ENCODE data around the gene MGAT4C.
"Not testable (repeated sequence)": the region's sequence is repeated elsewhere in the genome, so short reads cannot be mapped to it uniquely, and the experiment has no call there.

Gene MGAT4C

GRCh38 chr12:86122846-86123468, 133.2 kb downstream of the MGAT4C start:
- no peak for TF ChIP-seq CTCF (IDR thresholded peaks at IDR 0.05; ENCODE audit: borderline replicate concordance, insufficient read depth, low read depth, low read length)
- no peak overlapping the region for H3K4me3 ChIP-seq (ENCODE audit: low read depth, low read length)

- no peak for TF ChIP-seq CTCF (IDR thresholded peaks at IDR 0.05; ENCODE audit: borderline replicate concordance, insufficient read depth, low read depth, low read length)
These were observed 138.0 kb downstream of the MGAT4C start for GRCh38 chr12:86118161-86118560.

GRCh38 chr12:86117711-86118110, 138.5 kb downstream of the MGAT4C start:
- no peak for TF ChIP-seq CTCF (IDR thresholded peaks at IDR 0.05; ENCODE audit: borderline replicate concordance, insufficient read depth, low read depth, low read length)
- no peak overlapping the region for H3K4me3 ChIP-seq (ENCODE audit: low read depth, low read length)

More at GRCh38 chr12:86118161-86118560, 138.0 kb downstream of the MGAT4C start:
- no peak overlapping the region for H3K4me3 ChIP-seq (ENCODE audit: low read depth, low read length)

GRCh38 chr12:86104087-86104486, 152.1 kb downstream of the MGAT4C start:
- no peak for TF ChIP-seq CTCF (IDR thresholded peaks at IDR 0.05; ENCODE audit: borderline replicate concordance, insufficient read depth, low read depth, low read length)
- no peak overlapping the region for H3K4me3 ChIP-seq (ENCODE audit: low read depth, low read length)

- no peak overlapping the region for H3K4me3 ChIP-seq (ENCODE audit: low read depth, low read length)
- TF ChIP-seq CTCF (IDR thresholded peaks at IDR 0.05; ENCODE audit: borderline replicate concordance, insufficient read depth, low read depth, low read length) = no peak
These were observed 159.0 kb downstream of the MGAT4C start for GRCh38 chr12:86097161-86097560.

- no peak for TF ChIP-seq CTCF (IDR thresholded peaks at IDR 0.05; ENCODE audit: borderline replicate concordance, insufficient read depth, low read depth, low read length)
- H3K4me3 ChIP-seq (ENCODE audit: low read depth, low read length) = no peak overlapping the region
These were observed 164.5 kb downstream of the MGAT4C start for GRCh38 chr12:86091681-86092080.

GRCh38 chr12:86081843-86082242, 174.3 kb downstream of the MGAT4C start:
- TF ChIP-seq CTCF (IDR thresholded peaks at IDR 0.05; ENCODE audit: borderline replicate concordance, insufficient read depth, low read depth, low read length) = no peak
- H3K4me3 ChIP-seq (ENCODE audit: low read depth, low read length) = no peak overlapping the region

- H3K4me3 ChIP-seq (ENCODE audit: low read depth, low read length) = not testable (repeated sequence)
These were observed 197.1 kb downstream of the MGAT4C start for GRCh38 chr12:86059052-86059451.
